Body of pancreas (tissue), 4 donors: ENCODE data around the gene CHSY1. TPM values are rescaled to one million over a fixed set of nuclear protein-coding genes. Genes with fewer than 3 reads are reported as not detected.

Source experiments
- ATAC-seq: fragments of 150-250 bp; one replicate; pipeline ENCODE4 v1.9.1; 2016
- DNase-seq, 4 donors: peaks; one replicate each; pipeline ENCODE4 v3.0.0-alpha.2; 2019
- H3K27ac ChIP-seq, 4 donors: fragments of 200-600 bp; sonication (generic); 1 replicate in 3 of 4; 2 replicates in 1 of 4; pipeline versions ENCODE4 v1.5.1 to v1.6.1; 2016 to 2019; ENCODE audit warnings: mild to moderate bottlenecking in 1 of 4, mixed read lengths in 1 of 4, moderate library complexity in 1 of 4
- H3K27me3 ChIP-seq, 2 donors: fragments of 200-600 bp; sonication (generic); one replicate each; pipeline ENCODE4 v1.6.0; 2016; ENCODE audit warnings: mild to moderate bottlenecking in 1 of 2
- H3K36me3 ChIP-seq, 2 donors: fragments of 200-600 bp; sonication (generic); replicated peaks in 1 of 2; 2 replicates each; pipeline ENCODE4 v1.5.1; 2016; ENCODE audit warnings: low read depth in 2 of 2; ENCODE audit not compliant: insufficient read depth in 1 of 2
- H3K4me1 ChIP-seq: fragments of 200-600 bp; sonication (generic); one replicate; pipeline ENCODE4 v1.6.0; 2016
- H3K4me3 ChIP-seq, 2 donors: fragments of 200-600 bp; sonication (generic); 1 replicate in 1 of 2; 2 replicates in 1 of 2; pipeline ENCODE4 v1.5.1; 2016 to 2019
- H3K9me3 ChIP-seq, 3 donors: fragments of 200-600 bp; sonication (generic); 1 replicate in 2 of 3; 2 replicates in 1 of 3; pipeline ENCODE4 v1.5.1; 2016
- CTCF ChIP-seq, 7 experiments: fragments of 450-650 bp in 4 of 7; fragments of 200-600 bp in 3 of 7; sonication (generic) in 3 of 7; IDR thresholded peaks; one replicate each; pipeline ENCODE4 v1.5.1; 2016 to 2019; ENCODE audit warnings: antibody characterized with exemption in 7 of 7
- POLR2A ChIP-seq, 3 donors: fragments of 450-650 bp; IDR thresholded peaks; one replicate each; pipeline ENCODE4 v1.6.1; 2016; ENCODE audit warnings: antibody characterized with exemption in 3 of 3, mild to moderate bottlenecking in 2 of 3
- WGBS, 2 donors: methylation state at CpG; one replicate each; pipeline ENCODE4 v1.1.5; 2017; 5-methylcytosine and 5-hydroxymethylcytosine counted together
- intact Hi-C: fragments of 100-400 bp; cut with DNase I; formaldehyde crosslinking; loops from one replicate; pipeline ENCODE4 v1.15.1; 2023
- total RNA-seq, 2 donors: library from RNA; depleted of rRNA; stranded (reverse); fragments of >200 nt; gene quantifications; one replicate each; pipeline ENCODE4 v1.1.0, GENCODE V29; 2016

CHSY1 gene
- total RNA-seq, 2 donors from 2014 or later = 7.8 to 12.2 TPM

GRCh38 chr15:101167411-101167752, 84.5 kb downstream of the CHSY1 start:
- Histone ChIP-seq H3K27ac (peak overlapping the region in 3 of 4 donors; percentile 44 to 81 (median 63)), H3K36me3 (no peaks in the 10 kb centered on the region), H3K4me3 (no peak overlapping the region), H3K27me3 (no peaks in the 10 kb centered on the region), H3K9me3 (peaks cover 0 to 13% (median 0%) of the 10 kb centered on the region in 3 donors), H3K4me1 (peaks cover 22% of the 10 kb centered on the region)
- ATAC-seq (no peak), DNase-seq (no peak)
- 43 to 44% methylated on average over 3 of the region's 3 CpGs for WGBS, 2 donors
- TF ChIP-seq POLR2A (IDR thresholded peaks at IDR 0.05) (no peak), CTCF (IDR thresholded peaks at IDR 0.05) (no peak)
- intact Hi-C loops = no loop called here

GRCh38 chr15:101165905-101166471, 85.9 kb downstream of the CHSY1 start:
- DNase-seq = no peak
- H3K4me1 ChIP-seq = peaks cover 22% of the 10 kb centered on the region

GRCh38 chr15:101162701-101163483, 89.0 kb downstream of the CHSY1 start:
- H3K27me3 ChIP-seq = no peaks in the 10 kb centered on the region

More at GRCh38 chr15:101165905-101166471, 85.9 kb downstream of the CHSY1 start:
- no peaks in the 10 kb centered on the region for H3K27me3 ChIP-seq
- H3K36me3 ChIP-seq = no peaks in the 10 kb centered on the region
- H3K9me3 ChIP-seq = peaks cover 0 to 13% (median 0%) of the 10 kb centered on the region in 3 donors
- WGBS, 2 donors = 88 to 91% methylated on average over 2 of the region's 2 CpGs
- H3K27ac ChIP-seq = no peak overlapping the region
- TF ChIP-seq CTCF (IDR thresholded peaks at IDR 0.05) (no peak), POLR2A (IDR thresholded peaks at IDR 0.05) (no peak)
- intact Hi-C loops = no loop called here
- ATAC-seq = no peak
- no peak overlapping the region for H3K4me3 ChIP-seq

GRCh38 chr15:101161656-101162055, 90.2 kb downstream of the CHSY1 start:
- TF ChIP-seq POLR2A (IDR thresholded peaks at IDR 0.05) = no peak
- no peak for TF ChIP-seq CTCF (IDR thresholded peaks at IDR 0.05)
- no peaks in the 10 kb centered on the region for H3K27me3 ChIP-seq
- peaks cover 0 to 13% (median 0%) of the 10 kb centered on the region in 3 donors for H3K9me3 ChIP-seq
- no peak overlapping the region for H3K27ac ChIP-seq
- ATAC-seq (no peak), DNase-seq (no peak)
- WGBS, 2 donors = 85 to 89% methylated on average over 8 of the region's 8 CpGs
- intact Hi-C loops = no loop called here
- no peak overlapping the region for H3K4me3 ChIP-seq
- no peaks in the 10 kb centered on the region for H3K36me3 ChIP-seq
- H3K4me1 ChIP-seq = peaks cover 9% of the 10 kb centered on the region

More at GRCh38 chr15:101162701-101163483, 89.0 kb downstream of the CHSY1 start:
- TF ChIP-seq POLR2A (IDR thresholded peaks at IDR 0.05) (no peak), CTCF (IDR thresholded peaks at IDR 0.05) (no peak)
- WGBS, 2 donors = 32 to 60% methylated on average over 8 to 12 of the region's 12 CpGs
- H3K9me3 ChIP-seq = peaks cover 0 to 13% (median 0%) of the 10 kb centered on the region in 3 donors
- H3K4me1 ChIP-seq = peaks cover 14% of the 10 kb centered on the region
- DNase-seq = peak in 1 of 4 donors; percentile 52
- H3K4me3 ChIP-seq = no peak overlapping the region
- no peak overlapping the region for H3K27ac ChIP-seq
- intact Hi-C loops = no loop called here
- ATAC-seq = peak; percentile 18
- H3K36me3 ChIP-seq = no peaks in the 10 kb centered on the region
